ENCODE data around the gene DNAH10.

DNA sequence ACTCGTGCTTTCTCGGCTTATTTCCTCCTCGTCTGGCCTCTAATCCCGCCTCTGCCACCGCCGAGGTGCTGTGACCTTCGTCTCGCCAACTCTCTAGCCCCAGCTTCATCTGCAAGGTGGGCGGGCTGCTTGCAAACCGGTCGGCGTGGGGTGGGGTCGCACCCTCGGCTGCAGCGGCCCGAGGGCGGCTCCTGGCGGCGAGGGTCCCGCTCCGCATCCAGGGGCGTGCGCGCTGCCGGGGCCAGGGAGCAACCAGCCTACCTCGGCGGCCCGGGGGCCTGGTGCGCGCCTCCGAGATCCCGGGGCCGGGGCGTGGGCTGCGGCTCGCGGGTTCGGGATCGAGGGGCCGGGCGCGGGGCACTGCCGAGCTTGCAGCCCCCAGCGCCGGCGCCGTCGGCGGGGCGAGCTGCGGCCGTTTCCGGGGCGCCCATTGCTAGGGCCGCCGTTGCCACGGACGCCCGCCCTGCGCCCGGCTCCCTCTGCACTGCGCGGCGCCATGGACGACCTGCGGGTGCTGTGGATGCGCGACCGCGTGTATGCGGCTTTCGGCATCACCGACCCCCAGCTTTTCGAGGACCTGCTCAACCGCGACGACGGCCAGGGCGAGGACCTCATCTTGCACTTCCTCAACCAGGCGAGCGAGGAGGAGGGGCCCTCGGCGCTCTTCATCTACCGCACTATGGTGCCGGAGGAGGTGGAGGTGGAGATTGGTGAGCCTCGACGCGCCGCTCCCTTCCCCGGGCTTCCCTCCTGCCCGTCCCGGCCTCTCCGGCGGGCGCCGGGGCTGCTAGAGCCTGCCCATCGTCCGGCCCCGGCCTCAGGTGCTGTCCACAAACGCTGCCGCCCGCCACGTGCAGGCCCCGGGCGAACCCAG is at the start of gene DNAH10:
- TF ChIP-seq, protein P1, sequence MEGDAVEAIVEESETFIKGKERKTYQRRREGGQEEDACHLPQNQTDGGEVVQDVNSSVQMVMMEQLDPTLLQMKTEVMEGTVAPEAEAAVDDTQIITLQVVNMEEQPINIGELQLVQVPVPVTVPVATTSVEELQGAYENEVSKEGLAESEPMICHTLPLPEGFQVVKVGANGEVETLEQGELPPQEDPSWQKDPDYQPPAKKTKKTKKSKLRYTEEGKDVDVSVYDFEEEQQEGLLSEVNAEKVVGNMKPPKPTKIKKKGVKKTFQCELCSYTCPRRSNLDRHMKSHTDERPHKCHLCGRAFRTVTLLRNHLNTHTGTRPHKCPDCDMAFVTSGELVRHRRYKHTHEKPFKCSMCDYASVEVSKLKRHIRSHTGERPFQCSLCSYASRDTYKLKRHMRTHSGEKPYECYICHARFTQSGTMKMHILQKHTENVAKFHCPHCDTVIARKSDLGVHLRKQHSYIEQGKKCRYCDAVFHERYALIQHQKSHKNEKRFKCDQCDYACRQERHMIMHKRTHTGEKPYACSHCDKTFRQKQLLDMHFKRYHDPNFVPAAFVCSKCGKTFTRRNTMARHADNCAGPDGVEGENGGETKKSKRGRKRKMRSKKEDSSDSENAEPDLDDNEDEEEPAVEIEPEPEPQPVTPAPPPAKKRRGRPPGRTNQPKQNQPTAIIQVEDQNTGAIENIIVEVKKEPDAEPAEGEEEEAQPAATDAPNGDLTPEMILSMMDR (conservative IDR thresholded peaks at IDR 0.05; ENCODE audit: low read length): no peak; the same call in 1 of the 2 replicates
- TF ChIP-seq EZH2phosphoT487 (IDR thresholded peaks at IDR 0.05; ENCODE audit: borderline replicate concordance, low read depth, low read length): no peak
